NT2/D1 (cell line): ENCODE measurements around the gene KPNA2.
"Not testable (repeated sequence)": the region's sequence is repeated elsewhere in the genome, so short reads cannot be mapped to it uniquely, and the experiment has no call there.

Experiments used
- DNase-seq: peaks from one replicate; pipeline ENCODE4 v3.0.0-alpha.2; 2011; ENCODE audit warnings: low read depth, low spot score
- H3K27me3 ChIP-seq: 2 replicates; pipeline ENCODE4 v1.6.0; 2011; ENCODE audit warnings: mild to moderate bottlenecking; ENCODE audit not compliant: insufficient read length, insufficient read depth
- H3K36me3 ChIP-seq: 2 replicates; pipeline ENCODE4 v1.6.1; 2011; ENCODE audit warnings: mild to moderate bottlenecking, low read length, mixed read lengths; ENCODE audit not compliant: insufficient read depth, insufficient read length
- H3K4me1 ChIP-seq: 2 replicates; pipeline ENCODE4 v1.5.1; 2011; ENCODE audit not compliant: insufficient read depth, insufficient read length
- H3K4me3 ChIP-seq: 2 replicates; pipeline ENCODE4 v1.5.1; 2011; ENCODE audit warnings: low read depth; ENCODE audit not compliant: insufficient read length
- H3K9ac ChIP-seq: 2 replicates; pipeline ENCODE4 v1.6.0; 2011; ENCODE audit warnings: low read depth; ENCODE audit not compliant: insufficient read length
- H3K9me3 ChIP-seq: 2 replicates; pipeline ENCODE4 v1.5.1; 2011; ENCODE audit warnings: mild to moderate bottlenecking, low read length; ENCODE audit not compliant: insufficient read depth
- SUZ12 ChIP-seq: IDR thresholded peaks from 2 replicates; pipeline ENCODE4 v1.6.1; 2011; ENCODE audit not compliant: insufficient read length, insufficient read depth; ENCODE audit errors: extremely low read depth
- YY1 ChIP-seq: IDR thresholded peaks from 2 replicates; pipeline ENCODE4 v1.6.1; 2011; ENCODE audit not compliant: insufficient read length, insufficient read depth
- ZNF274 ChIP-seq: IDR thresholded peaks from 2 replicates; pipeline ENCODE4 v1.6.1; 2011; ENCODE audit warnings: mild to moderate bottlenecking, low read depth, low read length

Gene KPNA2

DNA sequence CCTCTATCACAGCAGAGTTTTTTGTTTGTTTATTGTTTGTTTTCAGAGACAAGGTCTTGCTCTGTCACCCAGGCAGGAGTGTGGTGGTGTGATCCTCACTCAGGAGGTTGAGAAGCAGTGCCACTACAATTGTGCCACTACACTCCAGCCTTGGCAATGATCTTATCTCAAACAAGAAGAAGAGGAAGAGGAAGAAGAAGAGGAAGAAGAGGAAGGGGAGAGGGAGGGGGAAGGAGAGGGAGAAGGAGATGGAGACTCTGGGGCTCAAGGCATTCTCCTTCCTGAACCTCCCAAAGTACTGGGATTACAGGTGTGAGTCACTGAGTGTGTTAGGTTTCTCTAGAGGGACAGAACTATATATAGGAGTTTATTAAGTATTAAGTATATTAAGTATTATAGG lies 22.1 kb upstream of the KPNA2 start:
- no peak for TF ChIP-seq ZNF274
- TF ChIP-seq YY1: no peak
- no peak for TF ChIP-seq SUZ12
- no peak for DNase-seq
- H3K36me3 ChIP-seq: no peaks in the 10 kb centered on the region

DNA sequence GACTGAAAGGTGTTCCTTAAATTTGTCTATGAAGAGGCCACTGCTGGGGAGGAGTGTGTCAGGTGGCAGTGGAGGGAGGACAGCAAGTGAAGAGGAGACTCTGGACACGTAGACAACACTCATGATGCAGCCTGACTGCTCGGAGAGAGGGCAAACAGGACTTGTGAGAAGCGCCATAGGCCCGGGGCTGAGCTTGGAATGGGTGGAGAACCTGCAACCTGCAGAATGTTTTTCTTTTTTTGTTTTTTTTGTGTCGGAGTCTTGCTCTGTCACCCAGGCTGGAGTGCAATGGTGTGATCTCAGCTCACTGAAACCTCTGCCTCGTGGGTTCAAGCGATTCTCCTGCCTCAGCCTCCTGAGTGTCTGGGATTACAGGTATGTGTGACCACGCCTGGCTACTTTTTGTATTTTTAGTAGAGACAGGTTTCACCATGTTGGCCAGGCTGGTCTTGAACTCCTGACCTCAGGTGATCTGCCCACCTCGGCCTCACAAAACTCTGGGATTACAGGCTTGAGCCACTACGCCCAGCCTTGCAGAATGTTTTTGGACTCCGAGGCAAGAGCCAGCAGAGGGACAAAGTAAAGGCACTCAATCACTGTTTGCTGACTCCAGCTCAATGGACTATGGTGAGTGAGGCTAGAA lies 20.3 kb upstream of the KPNA2 start:
- H3K4me3 ChIP-seq: no peak overlapping the region
- H3K36me3 ChIP-seq: no peaks in the 10 kb centered on the region
- H3K4me1 ChIP-seq: no peaks in the 10 kb centered on the region
- H3K9me3 ChIP-seq: no peaks in the 10 kb centered on the region
- TF ChIP-seq SUZ12 (no peak), ZNF274 (no peak), YY1 (no peak)
- H3K9ac ChIP-seq: no peak overlapping the region
- DNase-seq: no peak
- no peaks in the 10 kb centered on the region for H3K27me3 ChIP-seq

More for the DNA sequence above, 22.1 kb upstream of the KPNA2 start:
- Histone ChIP-seq H3K4me1 (no peaks in the 10 kb centered on the region), H3K27me3 (no peaks in the 10 kb centered on the region), H3K9ac (no peak overlapping the region), H3K9me3 (no peaks in the 10 kb centered on the region), H3K4me3 (no peak overlapping the region)

DNA sequence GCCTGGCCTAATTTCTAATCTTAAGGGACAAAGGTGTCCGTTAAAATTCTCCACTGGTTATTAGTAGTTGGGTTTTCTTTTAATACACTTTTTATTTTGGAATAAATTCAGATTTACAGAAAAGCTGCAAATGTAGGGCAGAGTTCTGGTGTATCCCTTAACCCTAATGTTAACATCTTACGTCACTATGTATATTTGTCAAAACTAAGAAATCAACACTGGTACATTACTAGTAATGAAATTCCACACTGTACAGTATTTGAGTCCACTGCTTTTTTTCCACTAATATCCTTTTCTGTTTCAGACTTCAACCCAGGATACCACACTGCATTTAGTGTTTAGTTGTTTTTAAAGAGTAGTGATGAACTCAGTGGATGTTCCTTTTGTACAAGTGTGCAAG lies 18.7 kb upstream of the KPNA2 start:
- H3K9ac ChIP-seq: no peak overlapping the region
- H3K9me3 ChIP-seq: no peaks in the 10 kb centered on the region
- H3K4me1 ChIP-seq: no peaks in the 10 kb centered on the region
- H3K36me3 ChIP-seq: no peaks in the 10 kb centered on the region
- TF ChIP-seq ZNF274: no peak
- TF ChIP-seq SUZ12: no peak
- no peak for TF ChIP-seq YY1
- H3K27me3 ChIP-seq: no peaks in the 10 kb centered on the region
- no peak overlapping the region for H3K4me3 ChIP-seq
- DNase-seq: no peak

DNA sequence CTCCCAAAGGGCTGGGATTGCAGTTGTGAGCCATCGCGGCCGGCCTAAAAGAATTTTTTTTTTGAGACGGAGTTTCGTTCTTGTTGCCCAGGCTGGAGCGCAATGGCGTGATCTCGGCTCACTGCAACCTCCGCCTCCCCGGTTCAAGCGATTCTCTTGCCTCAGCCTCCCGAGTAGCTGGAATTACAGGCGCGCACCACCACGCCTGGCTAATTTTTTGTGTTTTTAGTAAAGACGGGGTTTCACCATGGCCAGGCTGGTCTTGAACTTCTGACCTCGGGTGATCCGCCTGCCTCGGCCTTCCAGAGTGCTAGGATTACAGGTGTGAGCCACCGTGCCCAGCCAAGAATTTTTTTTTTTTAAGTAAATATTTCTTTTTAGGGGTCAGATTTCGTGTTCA lies 17.0 kb upstream of the KPNA2 start:
- not testable (repeated sequence) for H3K27me3 ChIP-seq, H3K4me1 ChIP-seq

DNA sequence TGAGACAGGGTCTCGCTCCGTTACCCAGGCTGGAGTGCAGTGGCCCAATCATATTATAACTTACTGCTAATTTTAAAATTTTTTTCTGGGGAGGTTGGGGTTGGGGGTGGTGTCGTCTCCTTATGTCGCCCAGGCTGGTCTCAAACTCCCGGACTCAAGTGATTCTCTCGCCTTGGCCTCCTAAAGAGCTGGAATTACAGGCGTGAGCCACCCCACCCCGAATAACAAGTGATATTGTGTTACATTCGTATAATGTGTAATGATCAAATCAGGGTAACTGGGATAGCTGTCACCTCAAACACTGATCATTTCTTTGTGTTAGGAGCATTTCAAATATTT lies 16.2 kb upstream of the KPNA2 start:
- Histone ChIP-seq H3K4me1 (no peaks in the 10 kb centered on the region), H3K9ac (no peak overlapping the region), H3K27me3 (no peaks in the 10 kb centered on the region), H3K9me3 (no peaks in the 10 kb centered on the region), H3K36me3 (no peaks in the 10 kb centered on the region), H3K4me3 (no peak overlapping the region)
- no peak for DNase-seq
- TF ChIP-seq ZNF274 (no peak), SUZ12 (no peak), YY1 (no peak)

More for the DNA sequence above, 17.0 kb upstream of the KPNA2 start:
- H3K4me3 ChIP-seq, H3K9ac ChIP-seq, H3K36me3 ChIP-seq, H3K9me3 ChIP-seq, DNase-seq: not testable (repeated sequence)

DNA sequence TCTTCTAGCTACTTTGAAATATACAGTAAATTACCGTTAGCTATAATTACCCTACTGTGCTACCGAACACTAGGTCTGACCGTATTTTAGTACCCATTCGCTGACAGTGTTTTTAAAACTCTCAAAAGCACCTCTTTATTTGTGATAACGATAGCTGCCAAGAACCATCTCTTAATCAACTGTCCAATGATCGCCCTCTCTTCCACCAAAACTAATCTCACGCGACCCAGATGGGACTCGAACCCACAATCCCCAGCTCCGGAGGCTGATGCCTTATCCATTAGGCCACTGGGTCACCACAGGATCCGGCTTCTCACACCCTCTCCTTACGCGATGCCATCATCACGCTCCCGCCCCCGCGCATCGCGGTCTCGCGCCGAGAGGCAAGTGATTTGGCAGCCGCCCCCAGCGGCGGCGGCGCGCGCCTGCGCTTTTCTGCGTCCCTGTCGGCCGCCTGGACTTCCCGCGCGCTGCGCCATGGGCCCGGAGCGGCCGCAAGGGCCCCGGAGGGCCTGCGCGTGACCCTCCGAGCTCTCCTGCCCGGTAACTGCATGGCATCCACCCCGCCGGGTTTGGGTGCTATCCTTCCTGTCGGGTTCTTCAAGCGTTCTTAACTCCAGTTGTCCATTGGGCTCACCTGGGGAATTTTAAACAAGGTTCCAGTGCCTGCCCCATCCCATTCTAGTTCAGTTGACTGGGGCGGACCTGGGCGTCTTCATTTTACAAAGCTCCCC lies 15.7 kb upstream of the KPNA2 start:
- H3K36me3 ChIP-seq: no peaks in the 10 kb centered on the region
- no peaks in the 10 kb centered on the region for H3K4me1 ChIP-seq
- no peaks in the 10 kb centered on the region for H3K9me3 ChIP-seq
- peak overlapping the region; percentile 65 for H3K4me3 ChIP-seq
- H3K9ac ChIP-seq: peak overlapping the region; percentile 77
- H3K27me3 ChIP-seq: no peaks in the 10 kb centered on the region
- DNase-seq: peak; percentile 91
- TF ChIP-seq SUZ12 (no peak), YY1 (no peak), ZNF274 (no peak)

DNA sequence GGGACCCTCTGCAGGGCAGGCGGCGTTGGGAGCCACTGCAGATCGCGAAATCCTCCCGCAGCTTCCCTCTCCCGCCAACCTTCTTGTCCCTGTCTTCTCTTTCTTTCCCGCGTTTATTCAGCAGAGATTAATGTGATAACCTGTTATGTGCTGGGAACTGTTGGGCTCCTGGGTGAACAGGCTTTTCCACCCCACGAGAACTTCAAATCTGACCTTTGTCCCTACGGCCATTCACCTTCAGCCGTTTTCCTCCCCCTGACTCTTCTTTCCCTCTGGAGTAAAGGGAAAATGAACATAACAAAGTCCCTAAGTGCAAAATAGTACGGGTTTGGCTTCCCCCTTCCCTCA lies 15.2 kb upstream of the KPNA2 start:
- DNase-seq: no peak

DNA sequence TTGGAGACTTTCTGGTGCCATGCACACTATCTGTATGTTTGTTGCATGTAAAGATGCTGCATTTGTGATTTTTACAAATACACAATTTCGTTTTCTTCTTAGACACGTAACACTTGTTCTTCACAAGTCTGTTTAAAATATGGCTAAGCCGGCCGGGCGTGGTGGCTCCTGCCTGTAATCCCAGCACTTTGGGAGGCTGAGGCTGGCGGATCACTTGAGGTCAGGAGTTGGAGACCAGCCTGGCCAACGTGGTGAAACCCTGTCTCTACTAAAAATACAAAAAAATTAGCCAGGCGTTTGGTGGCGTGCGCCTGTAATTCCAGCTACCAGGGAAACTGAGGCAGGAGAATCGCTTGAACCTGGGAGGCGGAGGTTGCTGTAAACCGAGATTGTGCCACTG lies 14.7 kb upstream of the KPNA2 start:
- not testable (repeated sequence) for H3K27me3 ChIP-seq

More for the DNA sequence above, 15.2 kb upstream of the KPNA2 start:
- Histone ChIP-seq H3K4me1 (no peaks in the 10 kb centered on the region), H3K9ac (peak overlapping the region; percentile 77), H3K9me3 (no peaks in the 10 kb centered on the region), H3K4me3 (peak overlapping the region; percentile 65), H3K27me3 (no peaks in the 10 kb centered on the region), H3K36me3 (no peaks in the 10 kb centered on the region)
- TF ChIP-seq YY1: no peak
- TF ChIP-seq ZNF274: no peak
- TF ChIP-seq SUZ12: no peak

More for the DNA sequence above, 14.7 kb upstream of the KPNA2 start:
- H3K9ac ChIP-seq: peak overlapping the region; percentile 77
- H3K36me3 ChIP-seq, DNase-seq, H3K9me3 ChIP-seq, H3K4me1 ChIP-seq: not testable (repeated sequence)
- H3K4me3 ChIP-seq: peak overlapping the region; percentile 65
